H1 (cell line): ENCODE measurements around the gene GALNT18.

ENCODE experiments used
- BCL11A ChIP-seq, 2 experiments: IDR thresholded peaks; one replicate each; pipeline ENCODE4 v1.6.1; 2011; ENCODE audit warnings: low read depth in 2 of 2, low read length in 2 of 2, mild to moderate bottlenecking in 2 of 2
- CBX8 ChIP-seq: fragments of 300-800, 300-1000 bp; sonication (generic); IDR thresholded peaks from 2 replicates; pipeline ENCODE4 v1.7.1; 2016; ENCODE audit warnings: low read depth, low read length, borderline replicate concordance
- CHD7 ChIP-seq: fragments of 300-600 bp; sonication (generic); IDR thresholded peaks from 2 replicates; pipeline ENCODE4 v1.7.1; 2012; ENCODE audit warnings: low read length, moderate library complexity, mild to moderate bottlenecking, inconsistent platforms; ENCODE audit not compliant: insufficient replicate concordance
- CTCF ChIP-seq, 3 experiments: IDR thresholded peaks; 1 replicate in 2 of 3; 2 replicates in 1 of 3; pipeline versions ENCODE4 v1.5.1 to v1.6.1; 2011; ENCODE audit warnings: low read length in 3 of 3, mild to moderate bottlenecking in 3 of 3, inconsistent platforms in 2 of 3, low read depth in 1 of 3, moderate library complexity in 1 of 3; ENCODE audit not compliant: insufficient read depth in 1 of 3; ENCODE audit errors: control extremely low read depth in 1 of 3
- EP300 ChIP-seq, 2 experiments: IDR thresholded peaks; 1 replicate in 1 of 2; 2 replicates in 1 of 2; pipeline ENCODE4 v1.6.1; 2011 to 2012; ENCODE audit warnings: low read depth in 2 of 2, low read length in 2 of 2, mild to moderate bottlenecking in 2 of 2, borderline replicate concordance in 1 of 2, inconsistent platforms in 1 of 2, moderate library complexity in 1 of 2
- JUND ChIP-seq: IDR thresholded peaks from 2 replicates; pipeline ENCODE4 v1.6.1; 2011; ENCODE audit warnings: mild to moderate bottlenecking, improper control_type of control experiment, low read length
- MAX ChIP-seq: IDR thresholded peaks from 2 replicates; pipeline ENCODE4 v1.6.1; 2012; ENCODE audit warnings: inconsistent platforms
- POLR2AphosphoS5 ChIP-seq: IDR thresholded peaks from 2 replicates; pipeline ENCODE4 v1.6.1; 2011; ENCODE audit warnings: low read depth, low read length
- RAD21 ChIP-seq, 2 experiments: IDR thresholded peaks in 1 of 2; conservative IDR thresholded peaks in 1 of 2; 2 replicates each; pipeline ENCODE4 v1.6.1; 2011; ENCODE audit warnings: low read depth in 2 of 2, low read length in 2 of 2, improper control_type of control experiment in 1 of 2, inconsistent platforms in 1 of 2, mild to moderate bottlenecking in 1 of 2, moderate library complexity in 1 of 2

GRCh38 chr11:11243590-11244469 is 378.0 kb downstream of the GALNT18 start:
- TF ChIP-seq RAD21 (IDR thresholded peaks at IDR 0.05 in 1 of 2, conservative IDR thresholded peaks at IDR 0.05 in 1 of 2; ENCODE audit: low read depth in 2 of 2, low read length in 2 of 2) (no peak), POLR2AphosphoS5 (no peak), MAX (no peak), BCL11A (IDR thresholded peaks at IDR 0.05; ENCODE audit: low read depth in 2 of 2, low read length in 2 of 2) (no peak), CTCF (IDR thresholded peaks at IDR 0.05; ENCODE audit: control extremely low read depth in 1 of 3, insufficient read depth in 1 of 3, low read depth in 1 of 3, low read length in 3 of 3) (no peak), CBX8 (no peak), CHD7 (no peak), JUND (no peak), EP300 (IDR thresholded peaks at IDR 0.05; ENCODE audit: borderline replicate concordance in 1 of 2, low read depth in 2 of 2, low read length in 2 of 2) (0 out of 3 replicates have a peak, but pooled peaks of 1 of the 2 experiments have one; percentile 31)
